ENCODE results near the gene SLC38A10.

SLC38A10 gene

GRCh38 chr17:81301195-81302144, 6.4 kb upstream of the SLC38A10 start:
- H3K4me1 ChIP-seq (ENCODE audit: insufficient read depth, poor library complexity, severe bottlenecking) = peaks cover 8% of the 10 kb centered on the region

GRCh38 chr17:81300586-81301155, 5.6 kb upstream of the SLC38A10 start:
- DNase-seq (ENCODE audit: low spot score) (no peak), ATAC-seq (ENCODE audit: low read depth) (no peak)
- Histone ChIP-seq H3K27ac (ENCODE audit: poor library complexity, severe bottlenecking) (no peak overlapping the region), H3K9me3 (ENCODE audit: severe bottlenecking) (no peaks in the 10 kb centered on the region), H3K4me3 (ENCODE audit: severe bottlenecking) (no peak overlapping the region), H3K4me1 (ENCODE audit: insufficient read depth, poor library complexity, severe bottlenecking) (peaks cover 9% of the 10 kb centered on the region), H3K27me3 (ENCODE audit: insufficient read depth, poor library complexity, severe bottlenecking) (no peaks in the 10 kb centered on the region), H3K36me3 (ENCODE audit: low read depth) (no peaks in the 10 kb centered on the region)
- TF ChIP-seq CTCF (IDR thresholded peaks at IDR 0.05; ENCODE audit: poor library complexity, severe bottlenecking) = no peak

More at GRCh38 chr17:81301195-81302144, 6.4 kb upstream of the SLC38A10 start:
- ATAC-seq (ENCODE audit: low read depth) (peak; percentile 28; the same call in 2 of the 3 replicates), DNase-seq (ENCODE audit: low spot score) (no peak)
- H3K9me3 ChIP-seq (ENCODE audit: severe bottlenecking) = no peaks in the 10 kb centered on the region
- H3K4me3 ChIP-seq (ENCODE audit: severe bottlenecking) = no peak overlapping the region
- no peak overlapping the region for H3K27ac ChIP-seq (ENCODE audit: poor library complexity, severe bottlenecking)
- no peaks in the 10 kb centered on the region for H3K27me3 ChIP-seq (ENCODE audit: insufficient read depth, poor library complexity, severe bottlenecking)
- TF ChIP-seq CTCF (IDR thresholded peaks at IDR 0.05; ENCODE audit: poor library complexity, severe bottlenecking) = no peak
- no peaks in the 10 kb centered on the region for H3K36me3 ChIP-seq (ENCODE audit: low read depth)

GRCh38 chr17:81299846-81300585, 4.9 kb upstream of the SLC38A10 start:
- Histone ChIP-seq H3K4me1 (ENCODE audit: insufficient read depth, poor library complexity, severe bottlenecking) (peaks cover 9% of the 10 kb centered on the region), H3K36me3 (ENCODE audit: low read depth) (no peaks in the 10 kb centered on the region), H3K27ac (ENCODE audit: poor library complexity, severe bottlenecking) (no peak overlapping the region), H3K4me3 (ENCODE audit: severe bottlenecking) (no peak overlapping the region), H3K27me3 (ENCODE audit: insufficient read depth, poor library complexity, severe bottlenecking) (no peaks in the 10 kb centered on the region), H3K9me3 (ENCODE audit: severe bottlenecking) (no peaks in the 10 kb centered on the region)
- no peak for TF ChIP-seq CTCF (IDR thresholded peaks at IDR 0.05; ENCODE audit: poor library complexity, severe bottlenecking)
- no peak for DNase-seq (ENCODE audit: low spot score)
- no peak for ATAC-seq (ENCODE audit: low read depth)

GRCh38 chr17:81298991-81299738, 4.1 kb upstream of the SLC38A10 start:
- H3K27me3 ChIP-seq (ENCODE audit: insufficient read depth, poor library complexity, severe bottlenecking) = no peaks in the 10 kb centered on the region
- H3K9me3 ChIP-seq (ENCODE audit: severe bottlenecking) = no peaks in the 10 kb centered on the region
- peaks cover 10% of the 10 kb centered on the region for H3K4me1 ChIP-seq (ENCODE audit: insufficient read depth, poor library complexity, severe bottlenecking)
- H3K36me3 ChIP-seq (ENCODE audit: low read depth) = no peaks in the 10 kb centered on the region
- H3K4me3 ChIP-seq (ENCODE audit: severe bottlenecking) = no peak overlapping the region
- no peak overlapping the region for H3K27ac ChIP-seq (ENCODE audit: poor library complexity, severe bottlenecking)
- no peak for ATAC-seq (ENCODE audit: low read depth)
- no peak for DNase-seq (ENCODE audit: low spot score)
- no peak for TF ChIP-seq CTCF (IDR thresholded peaks at IDR 0.05; ENCODE audit: poor library complexity, severe bottlenecking)
